Trophoblast cell (in vitro differentiated cells and primary cell): ENCODE results near the gene ZNF804A. TPM values are rescaled to one million over a fixed set of nuclear protein-coding genes. Genes with fewer than 3 reads are reported as not detected.

Experiments used
- DNase-seq, 2 donors: peaks; one replicate each; pipeline ENCODE4 v3.0.0-alpha.2; 2016
- H2AFZ ChIP-seq: 2 replicates; pipeline ENCODE4 v1.6.1; 2013; ENCODE audit warnings: low read length, moderate library complexity, mild to moderate bottlenecking; ENCODE audit not compliant: insufficient read depth, poor library complexity
- H2AK5ac ChIP-seq: 2 replicates; pipeline ENCODE4 v1.6.1; 2013; ENCODE audit warnings: mild to moderate bottlenecking, low read length
- H2BK120ac ChIP-seq: 2 replicates; pipeline ENCODE4 v1.6.1; 2013; ENCODE audit warnings: low read length, mild to moderate bottlenecking, moderate library complexity; ENCODE audit not compliant: insufficient read depth, poor library complexity
- H2BK12ac ChIP-seq: 2 replicates; pipeline ENCODE4 v1.6.1; 2013; ENCODE audit warnings: mild to moderate bottlenecking, low read length, moderate library complexity
- H2BK5ac ChIP-seq: 2 replicates; pipeline ENCODE4 v1.6.1; 2013; ENCODE audit warnings: low read length, low read depth, moderate library complexity, mild to moderate bottlenecking; ENCODE audit not compliant: poor library complexity
- H3K14ac ChIP-seq: 2 replicates; pipeline ENCODE4 v1.6.1; 2013; ENCODE audit warnings: mild to moderate bottlenecking, low read length
- H3K18ac ChIP-seq: 2 replicates; pipeline ENCODE4 v1.6.1; 2013; ENCODE audit warnings: mild to moderate bottlenecking, low read length
- H3K23ac ChIP-seq: 2 replicates; pipeline ENCODE4 v1.6.1; 2013; ENCODE audit warnings: low read length
- H3K27ac ChIP-seq: 2 replicates; pipeline ENCODE4 v1.5.1; 2013; ENCODE audit warnings: low read depth, mild to moderate bottlenecking, inconsistent platforms, low read length, moderate library complexity
- H3K27me3 ChIP-seq: 2 replicates; pipeline ENCODE4 v1.6.1; 2013; ENCODE audit warnings: inconsistent platforms, mild to moderate bottlenecking, low read length, moderate library complexity; ENCODE audit not compliant: insufficient read depth
- H3K36me3 ChIP-seq, 2 experiments: 1 replicate in 1 of 2; 2 replicates in 1 of 2; pipeline ENCODE4 v1.6.1; 2013; ENCODE audit warnings: low read length in 2 of 2, mild to moderate bottlenecking in 2 of 2, moderate library complexity in 1 of 2; ENCODE audit not compliant: insufficient read depth in 2 of 2, control insufficient read depth in 1 of 2
- H3K4ac ChIP-seq: 2 replicates; pipeline ENCODE4 v1.6.1; 2013; ENCODE audit warnings: low read depth, mild to moderate bottlenecking, low read length, moderate library complexity
- H3K4me1 ChIP-seq, 2 experiments: 1 replicate in 1 of 2; 2 replicates in 1 of 2; pipeline ENCODE4 v1.6.1; 2013; ENCODE audit warnings: low read length in 2 of 2, mild to moderate bottlenecking in 2 of 2, moderate library complexity in 1 of 2; ENCODE audit not compliant: insufficient read depth in 2 of 2, control insufficient read depth in 1 of 2
- H3K4me2 ChIP-seq: 2 replicates; pipeline ENCODE4 v1.6.1; 2013; ENCODE audit warnings: inconsistent platforms, mild to moderate bottlenecking, low read length, moderate library complexity
- H3K4me3 ChIP-seq: 2 replicates; pipeline ENCODE4 v1.5.1; 2013; ENCODE audit warnings: mild to moderate bottlenecking, low read depth, low read length, inconsistent platforms
- H3K79me1 ChIP-seq: one replicate; pipeline ENCODE4 v1.6.1; 2013; ENCODE audit warnings: low read length
- H3K79me2 ChIP-seq: 2 replicates; pipeline ENCODE4 v1.6.1; 2013; ENCODE audit warnings: low read length, mild to moderate bottlenecking; ENCODE audit not compliant: control insufficient read depth, insufficient read depth, poor library complexity
- H3K9ac ChIP-seq: 2 replicates; pipeline ENCODE4 v1.6.1; 2013; ENCODE audit warnings: mild to moderate bottlenecking, low read length
- H3K9me3 ChIP-seq: 2 replicates; pipeline ENCODE4 v1.6.1; 2013; ENCODE audit warnings: low read depth, mild to moderate bottlenecking, control low read depth, inconsistent platforms, low read length; ENCODE audit not compliant: insufficient read depth
- H4K12ac ChIP-seq: 2 replicates; pipeline ENCODE4 v1.6.1; 2013; ENCODE audit warnings: low read depth, mild to moderate bottlenecking, low read length, moderate library complexity
- H4K8ac ChIP-seq: 2 replicates; pipeline ENCODE4 v1.6.1; 2013; ENCODE audit warnings: low read depth, mild to moderate bottlenecking, low read length, moderate library complexity
- H4K91ac ChIP-seq: one replicate; pipeline ENCODE4 v1.6.1; 2013; ENCODE audit warnings: low read depth, mild to moderate bottlenecking, low read length, moderate library complexity
- WGBS: extraction: QIAGEN DNeasy Blood & Tissue Kit; methylation state at CpG from one replicate; pipeline ENCODE4 v1.1.7; 2013; ENCODE audit warnings: missing lambda C conversion rate; ENCODE audit not compliant: insufficient read length, insufficient coverage; ENCODE audit errors: extremely low coverage; 5-methylcytosine and 5-hydroxymethylcytosine counted together
- polyA plus RNA-seq: library from polyadenylated mRNA; stranded (reverse); fragments of 200-250 nt; gene quantifications from 2 replicates; pipeline ENCODE4 v1.2.3, GENCODE V29; 2013

ZNF804A gene
- 2.9 TPM in 2 replicates for polyA plus RNA-seq

DNA sequence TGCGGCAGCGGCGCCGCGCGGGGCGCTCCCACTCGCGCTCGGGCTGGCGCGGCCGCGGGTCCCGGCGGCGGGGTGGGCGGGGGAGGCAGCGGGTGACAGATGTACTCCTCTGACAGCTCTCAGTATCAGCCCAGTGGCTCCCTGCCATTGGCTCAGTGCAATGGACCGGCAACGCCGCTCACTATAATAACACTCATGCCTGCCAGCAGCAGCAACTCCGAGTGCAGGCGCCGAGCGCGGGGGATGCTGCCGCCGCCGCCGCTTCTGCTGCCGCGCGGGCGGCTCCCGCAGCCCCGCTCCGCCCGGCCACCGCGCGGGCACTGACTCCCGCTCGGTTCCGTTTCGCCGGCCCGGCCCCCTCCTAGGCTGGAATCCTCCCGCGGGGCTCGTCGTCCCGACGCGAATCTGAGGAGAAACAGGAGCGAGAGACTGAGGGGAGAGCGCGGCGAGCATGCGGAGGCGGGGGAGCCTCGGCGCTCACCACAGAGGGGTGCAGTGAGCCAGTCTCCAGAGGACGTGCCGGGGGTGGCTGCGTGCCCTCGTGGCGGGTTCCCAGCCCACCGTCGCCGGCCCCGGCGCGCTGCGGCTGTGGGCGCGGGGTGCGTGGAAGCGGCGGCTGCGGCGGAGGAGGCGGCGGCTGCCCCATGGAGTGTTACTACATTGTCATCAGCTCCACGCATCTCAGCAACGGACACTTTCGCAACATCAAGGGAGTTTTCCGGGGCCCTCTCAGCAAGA, at the start of gene ZNF804A:
Gene ZNF804A, plus strand, starts transcription at position 214 of the 738 bp plus-strand sequence. Its CDS starts 431 bp downstream, at position 645.
- no peak within 1 kb of the TSS for H2AK5ac ChIP-seq
- peak within 1 kb of the TSS; percentile 16 for H2BK5ac ChIP-seq
- DNase-seq = peak; percentile 25 to 44
- peak within 1 kb of the TSS; percentile 0 for H3K4ac ChIP-seq
- H4K8ac ChIP-seq = peak within 1 kb of the TSS; percentile 46
- no peaks in the 10 kb centered on the region for H3K9me3 ChIP-seq
- peak within 1 kb of the TSS; percentile 16 for H4K12ac ChIP-seq
- H3K4me2 ChIP-seq = peak within 1 kb of the TSS; percentile 100
- H2BK12ac ChIP-seq = peak within 1 kb of the TSS; percentile 44
- H4K91ac ChIP-seq = peak within 1 kb of the TSS; percentile 8
- no peaks in the 10 kb centered on the region for H3K79me2 ChIP-seq
- H2AFZ ChIP-seq = peak within 1 kb of the TSS; percentile 86
- H3K27me3 ChIP-seq = no peaks in the 10 kb centered on the region
- H3K23ac ChIP-seq = no peak within 1 kb of the TSS
- peak within 1 kb of the TSS; percentile 39 for H3K14ac ChIP-seq
- peaks cover 6% of the 10 kb centered on the region for H3K79me1 ChIP-seq
- H2BK120ac ChIP-seq = peak within 1 kb of the TSS; percentile 26
- H3K36me3 ChIP-seq = no peaks in the 10 kb centered on the region
- peak within 1 kb of the TSS; percentile 68 for H3K9ac ChIP-seq
- peak within 1 kb of the TSS; percentile 85 for H3K4me3 ChIP-seq
- no CpG with 5 or more reads among the region's 88 CpGs for WGBS
- peak within 1 kb of the TSS; percentile 51 for H3K27ac ChIP-seq
- peak within 1 kb of the TSS; percentile 16 for H3K18ac ChIP-seq
- H3K4me1 ChIP-seq = peaks cover 3 to 4% of the 10 kb centered on the region in 2 experiments

DNA sequence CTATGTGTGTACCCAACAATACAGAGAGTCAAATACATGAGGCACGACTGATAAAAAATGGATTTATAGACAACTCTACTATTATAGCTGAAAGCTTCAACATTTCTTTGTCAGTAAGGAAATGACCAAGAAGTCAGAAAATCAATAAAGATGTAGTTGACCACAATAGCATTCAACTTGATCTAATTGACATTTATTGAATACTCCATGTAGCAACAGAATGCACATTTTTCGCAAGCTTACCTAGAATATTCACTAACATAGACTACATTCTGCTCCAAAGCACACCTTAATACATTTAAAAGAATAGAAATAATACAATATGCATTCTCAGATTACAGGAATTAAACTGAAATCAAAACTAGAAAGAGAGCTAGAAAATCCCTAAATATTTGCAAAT, 49.2 kb upstream of the ZNF804A start:
- Histone ChIP-seq H3K27ac (no peak overlapping the region), H4K91ac (no peak overlapping the region), H3K4me2 (no peak overlapping the region), H2AK5ac (no peak overlapping the region), H3K79me2 (no peaks in the 10 kb centered on the region), H2AFZ (no peak overlapping the region), H4K8ac (no peak overlapping the region), H2BK5ac (no peak overlapping the region), H3K9ac (no peak overlapping the region), H3K14ac (no peak overlapping the region), H3K36me3 (no peaks in the 10 kb centered on the region), H3K79me1 (no peaks in the 10 kb centered on the region), H2BK120ac (no peak overlapping the region), H3K4me3 (no peak overlapping the region), H2BK12ac (no peak overlapping the region), H3K9me3 (no peaks in the 10 kb centered on the region), H4K12ac (no peak overlapping the region), H3K4me1 (no peaks in the 10 kb centered on the region), H3K27me3 (no peaks in the 10 kb centered on the region), H3K23ac (no peak overlapping the region), H3K4ac (no peak overlapping the region), H3K18ac (no peak overlapping the region)
- WGBS = no CpG with 5 or more reads among the region's 2 CpGs
- no peak for DNase-seq

DNA sequence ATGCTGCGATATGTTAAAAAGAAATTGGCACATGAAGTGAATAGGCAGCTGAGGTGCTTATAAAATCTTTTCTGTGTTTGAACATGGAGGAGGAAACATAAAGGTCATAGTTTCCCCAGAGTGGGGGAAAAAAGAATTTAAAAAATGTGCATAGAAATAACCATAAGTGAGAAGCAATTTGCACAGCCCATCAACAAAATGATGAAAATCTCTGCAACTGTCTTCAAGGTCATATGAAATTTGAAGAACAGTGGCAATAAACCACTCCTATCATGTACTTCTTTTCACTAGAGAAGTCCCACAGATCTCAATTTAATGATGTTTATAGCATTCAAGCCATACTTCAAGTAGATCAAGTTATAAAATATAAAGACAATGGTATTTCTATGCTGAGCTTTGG, 46.7 kb upstream of the ZNF804A start:
- Histone ChIP-seq H3K27ac (no peak overlapping the region), H3K36me3 (no peaks in the 10 kb centered on the region), H2BK12ac (no peak overlapping the region), H3K4me3 (no peak overlapping the region), H4K8ac (no peak overlapping the region), H3K23ac (no peak overlapping the region), H3K18ac (no peak overlapping the region), H3K4me1 (no peaks in the 10 kb centered on the region), H3K79me2 (no peaks in the 10 kb centered on the region), H2AK5ac (no peak overlapping the region), H3K4me2 (no peak overlapping the region), H4K12ac (no peak overlapping the region), H4K91ac (no peak overlapping the region), H2BK120ac (no peak overlapping the region), H2BK5ac (no peak overlapping the region), H3K9me3 (no peaks in the 10 kb centered on the region), H2AFZ (no peak overlapping the region), H3K4ac (no peak overlapping the region), H3K27me3 (no peaks in the 10 kb centered on the region), H3K14ac (no peak overlapping the region), H3K9ac (no peak overlapping the region), H3K79me1 (no peaks in the 10 kb centered on the region)
- no peak for DNase-seq
- WGBS = no CpG with 5 or more reads among the region's 1 CpG

DNA sequence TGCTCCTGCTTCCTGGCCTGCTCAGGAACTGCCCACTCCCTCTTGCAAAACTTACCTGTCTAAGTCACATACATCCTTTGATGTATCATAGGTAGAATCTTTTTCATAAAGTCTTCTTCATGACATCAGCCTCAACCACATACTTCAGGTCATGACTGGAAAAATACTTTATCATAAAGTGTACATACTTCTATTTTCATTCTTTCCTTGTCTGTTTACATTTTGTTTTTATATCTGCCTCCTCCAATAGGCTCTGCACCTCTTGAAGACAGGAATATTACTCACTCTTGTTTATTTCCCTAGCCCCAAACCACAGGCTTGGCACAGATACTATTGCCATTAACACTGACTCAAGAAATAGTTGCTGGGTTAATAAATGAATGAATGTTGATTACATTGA, 43.6 kb upstream of the ZNF804A start:
- Histone ChIP-seq H3K36me3 (no peaks in the 10 kb centered on the region), H3K9ac (no peak overlapping the region), H3K79me2 (no peaks in the 10 kb centered on the region), H3K4ac (no peak overlapping the region), H3K4me2 (no peak overlapping the region), H3K23ac (no peak overlapping the region), H4K8ac (no peak overlapping the region), H2AFZ (no peak overlapping the region), H3K14ac (no peak overlapping the region), H4K12ac (no peak overlapping the region), H3K79me1 (no peaks in the 10 kb centered on the region), H2AK5ac (no peak overlapping the region), H2BK5ac (no peak overlapping the region), H3K4me1 (no peaks in the 10 kb centered on the region), H3K18ac (no peak overlapping the region), H3K27me3 (no peaks in the 10 kb centered on the region), H2BK12ac (no peak overlapping the region), H3K4me3 (no peak overlapping the region), H4K91ac (no peak overlapping the region), H3K27ac (no peak overlapping the region), H2BK120ac (no peak overlapping the region), H3K9me3 (no peaks in the 10 kb centered on the region)
- no peak for DNase-seq
